Smooth muscle cell (in vitro differentiated cells): Measurements from ENCODE around the gene HEPACAM. TPM values are rescaled to one million over a fixed set of nuclear protein-coding genes. Genes with fewer than 3 reads are reported as not detected.

Experiments
- DNase-seq: peaks from one replicate; lab custom pipeline; 2025; ENCODE audit not compliant: unreplicated experiment; lab: John Stamatoyannopoulos, UW
- H2AFZ ChIP-seq: fragments of 200-600 bp; sonication (generic); 2 replicates; pipeline ENCODE4 v1.6.0; 2016; ENCODE audit warnings: antibody characterized with exemption, low read depth, mild to moderate bottlenecking
- H3F3A ChIP-seq: fragments of 200-600 bp; sonication (generic); 2 replicates; pipeline ENCODE4 v1.6.0; 2017; ENCODE audit warnings: antibody characterized with exemption, low read depth
- H3K27ac ChIP-seq: fragments of 200-600 bp; sonication (generic); 2 replicates; pipeline ENCODE4 v1.5.1; 2016; ENCODE audit warnings: low read depth, mild to moderate bottlenecking
- H3K27me3 ChIP-seq: fragments of 200-600 bp; sonication (generic); 2 replicates; pipeline ENCODE4 v1.6.1; 2016; ENCODE audit warnings: low read depth, mild to moderate bottlenecking
- H3K36me3 ChIP-seq: fragments of 200-600 bp; sonication (generic); 2 replicates; pipeline ENCODE4 v1.5.1; 2016; ENCODE audit warnings: low read depth
- H3K4me1 ChIP-seq: fragments of 200-600 bp; sonication (generic); 2 replicates; pipeline ENCODE4 v1.5.1; 2016; ENCODE audit warnings: low read depth
- H3K4me2 ChIP-seq: fragments of 200-600 bp; sonication (generic); 2 replicates; pipeline ENCODE4 v1.6.0; 2016; ENCODE audit warnings: mild to moderate bottlenecking
- H3K4me3 ChIP-seq: fragments of 200-600 bp; sonication (generic); 2 replicates; pipeline ENCODE4 v1.5.1; 2016; ENCODE audit warnings: mild to moderate bottlenecking
- H3K79me2 ChIP-seq: fragments of 200-600 bp; sonication (generic); 2 replicates; pipeline ENCODE4 v1.6.0; 2016; ENCODE audit warnings: low read depth, mild to moderate bottlenecking
- H3K9ac ChIP-seq: fragments of 200-600 bp; sonication (generic); 2 replicates; pipeline ENCODE4 v1.6.0; 2016; ENCODE audit warnings: low read depth
- H3K9me3 ChIP-seq: fragments of 200-600 bp; sonication (generic); replicated peaks from 2 replicates; pipeline ENCODE4 v1.5.1; 2016; ENCODE audit warnings: low read depth
- H4K20me1 ChIP-seq: fragments of 200-600 bp; sonication (generic); 2 replicates; pipeline ENCODE4 v1.6.0; 2016; ENCODE audit warnings: low read depth
- WGBS: methylation state at CpG from one replicate; pipeline ENCODE4 v1.1.7; 2016; ENCODE audit warnings: low lambda C conversion rate; 5-methylcytosine and 5-hydroxymethylcytosine counted together
- polyA plus RNA-seq: library from polyadenylated mRNA; unstranded; fragments of >200 nt; fragmentation: Nextera tagmentation; extraction: Ambion mirVana; gene quantifications from 2 replicates; pipeline ENCODE4 v1.2.1, GENCODE V29; 2016
- total RNA-seq: library from RNA; depleted of rRNA; stranded (reverse); fragments of >200 nt; gene quantifications from 2 replicates; pipeline ENCODE4 v1.2.3, GENCODE V29; 2014
- TF ChIP-seq, protein P1 (sequence below): fragments of 200-600 bp; sonication (generic); IDR thresholded peaks from 2 replicates; pipeline ENCODE4 v1.5.1; 2017; ENCODE audit warnings: borderline replicate concordance, mild to moderate bottlenecking, antibody characterized with exemption; ENCODE audit not compliant: insufficient read depth, poor library complexity, severe bottlenecking

HEPACAM gene
- total and polyA plus RNA-seq, 2 experiments from 2014 or later = not detected

GRCh38 chr11:124889191-124890091 lies 46.4 kb downstream of the HEPACAM start:
- 95% methylated on average over 2 of the region's 2 CpGs for whole genome bisulfite sequencing
- Histone ChIP-seq H2AFZ (no peak overlapping the region), H4K20me1 (no peaks in the 10 kb centered on the region), H3K4me3 (no peak overlapping the region), H3K36me3 (no peaks in the 10 kb centered on the region), H3K9me3 (no peaks in the 10 kb centered on the region), H3K4me2 (no peak overlapping the region), H3K27me3 (no peaks in the 10 kb centered on the region), H3F3A (no peaks in the 10 kb centered on the region), H3K9ac (no peak overlapping the region), H3K79me2 (no peaks in the 10 kb centered on the region), H3K27ac (no peak overlapping the region), H3K4me1 (no peaks in the 10 kb centered on the region)
- no peak for DNase-seq
- TF ChIP-seq, protein P1, sequence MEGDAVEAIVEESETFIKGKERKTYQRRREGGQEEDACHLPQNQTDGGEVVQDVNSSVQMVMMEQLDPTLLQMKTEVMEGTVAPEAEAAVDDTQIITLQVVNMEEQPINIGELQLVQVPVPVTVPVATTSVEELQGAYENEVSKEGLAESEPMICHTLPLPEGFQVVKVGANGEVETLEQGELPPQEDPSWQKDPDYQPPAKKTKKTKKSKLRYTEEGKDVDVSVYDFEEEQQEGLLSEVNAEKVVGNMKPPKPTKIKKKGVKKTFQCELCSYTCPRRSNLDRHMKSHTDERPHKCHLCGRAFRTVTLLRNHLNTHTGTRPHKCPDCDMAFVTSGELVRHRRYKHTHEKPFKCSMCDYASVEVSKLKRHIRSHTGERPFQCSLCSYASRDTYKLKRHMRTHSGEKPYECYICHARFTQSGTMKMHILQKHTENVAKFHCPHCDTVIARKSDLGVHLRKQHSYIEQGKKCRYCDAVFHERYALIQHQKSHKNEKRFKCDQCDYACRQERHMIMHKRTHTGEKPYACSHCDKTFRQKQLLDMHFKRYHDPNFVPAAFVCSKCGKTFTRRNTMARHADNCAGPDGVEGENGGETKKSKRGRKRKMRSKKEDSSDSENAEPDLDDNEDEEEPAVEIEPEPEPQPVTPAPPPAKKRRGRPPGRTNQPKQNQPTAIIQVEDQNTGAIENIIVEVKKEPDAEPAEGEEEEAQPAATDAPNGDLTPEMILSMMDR = no peak

DNA sequence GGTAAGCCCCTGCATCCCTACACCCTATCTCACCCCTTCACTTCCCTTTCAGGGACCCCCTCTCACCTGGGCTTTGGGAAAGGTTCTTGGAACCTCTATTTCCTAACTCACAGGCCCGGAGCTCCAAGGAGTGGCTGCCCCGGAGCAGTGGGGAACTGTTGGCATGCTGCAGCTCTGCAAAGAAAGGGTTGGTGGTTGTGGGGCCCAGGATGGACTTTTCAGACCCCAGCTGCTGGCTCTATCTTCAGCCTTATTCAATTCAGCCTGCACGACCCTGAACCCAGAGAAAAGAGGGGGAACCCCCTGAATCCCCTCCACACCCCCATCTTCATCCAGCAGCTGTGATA lies 48.2 kb downstream of the HEPACAM start:
- Histone ChIP-seq H4K20me1 (no peaks in the 10 kb centered on the region), H3K27ac (no peak overlapping the region), H3K9ac (no peak overlapping the region), H3K79me2 (no peaks in the 10 kb centered on the region), H3K4me3 (no peak overlapping the region), H3F3A (no peaks in the 10 kb centered on the region), H3K36me3 (no peaks in the 10 kb centered on the region), H3K4me1 (no peaks in the 10 kb centered on the region), H3K9me3 (no peaks in the 10 kb centered on the region), H3K4me2 (no peak overlapping the region), H3K27me3 (no peaks in the 10 kb centered on the region), H2AFZ (no peak overlapping the region)
- DNase-seq = no peak
- 84% methylated on average over 3 of the region's 3 CpGs for WGBS
- TF ChIP-seq, protein P1 = no peak

- H2AFZ ChIP-seq = no peak overlapping the region
- WGBS = 97% methylated on average over 11 of the region's 12 CpGs
These were observed 48.7 kb downstream of the HEPACAM start for GRCh38 chr11:124886978-124887666.

More at GRCh38 chr11:124886978-124887666, 48.7 kb downstream of the HEPACAM start:
- Histone ChIP-seq H3K27me3 (no peaks in the 10 kb centered on the region), H3K36me3 (no peaks in the 10 kb centered on the region), H3K4me3 (no peak overlapping the region), H4K20me1 (no peaks in the 10 kb centered on the region), H3K9ac (no peak overlapping the region), H3K27ac (no peak overlapping the region), H3K9me3 (no peaks in the 10 kb centered on the region), H3K4me1 (no peaks in the 10 kb centered on the region), H3K79me2 (no peaks in the 10 kb centered on the region), H3K4me2 (no peak overlapping the region), H3F3A (no peaks in the 10 kb centered on the region)
- TF ChIP-seq, protein P1 = no peak
- no peak for DNase-seq
